ENCODE results near the gene MCM7. TPM values are rescaled to one million over a fixed set of nuclear protein-coding genes. Genes with fewer than 3 reads are reported as not detected.

MCM7 gene
- total RNA-seq, 4 donors from 2014 or later = 28.9 to 41.0 (median 35.8) TPM

DNA sequence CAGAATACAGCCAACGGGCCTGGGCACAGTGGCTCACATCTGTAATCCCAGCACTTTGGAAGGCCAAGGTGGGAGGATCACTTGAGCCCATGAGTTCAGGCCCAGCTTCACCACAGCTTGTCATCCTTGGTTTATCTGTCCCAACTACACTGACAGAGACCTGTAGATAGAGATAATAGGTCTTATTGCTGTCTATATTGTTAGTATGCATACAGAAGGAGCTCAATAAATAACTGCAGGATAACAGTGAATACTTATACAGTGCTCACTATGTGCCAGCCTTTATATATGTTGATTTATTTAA lies 19.5 kb upstream of the MCM7 start:
- no peaks in the 10 kb centered on the region for H3K27me3 ChIP-seq
- DNase-seq (ENCODE audit: low spot score in 2 of 2) = no peak
- TF ChIP-seq EP300 (IDR thresholded peaks at IDR 0.05) (no peak), POLR2A (IDR thresholded peaks at IDR 0.05) (no peak)
- TF ChIP-seq, protein P1, sequence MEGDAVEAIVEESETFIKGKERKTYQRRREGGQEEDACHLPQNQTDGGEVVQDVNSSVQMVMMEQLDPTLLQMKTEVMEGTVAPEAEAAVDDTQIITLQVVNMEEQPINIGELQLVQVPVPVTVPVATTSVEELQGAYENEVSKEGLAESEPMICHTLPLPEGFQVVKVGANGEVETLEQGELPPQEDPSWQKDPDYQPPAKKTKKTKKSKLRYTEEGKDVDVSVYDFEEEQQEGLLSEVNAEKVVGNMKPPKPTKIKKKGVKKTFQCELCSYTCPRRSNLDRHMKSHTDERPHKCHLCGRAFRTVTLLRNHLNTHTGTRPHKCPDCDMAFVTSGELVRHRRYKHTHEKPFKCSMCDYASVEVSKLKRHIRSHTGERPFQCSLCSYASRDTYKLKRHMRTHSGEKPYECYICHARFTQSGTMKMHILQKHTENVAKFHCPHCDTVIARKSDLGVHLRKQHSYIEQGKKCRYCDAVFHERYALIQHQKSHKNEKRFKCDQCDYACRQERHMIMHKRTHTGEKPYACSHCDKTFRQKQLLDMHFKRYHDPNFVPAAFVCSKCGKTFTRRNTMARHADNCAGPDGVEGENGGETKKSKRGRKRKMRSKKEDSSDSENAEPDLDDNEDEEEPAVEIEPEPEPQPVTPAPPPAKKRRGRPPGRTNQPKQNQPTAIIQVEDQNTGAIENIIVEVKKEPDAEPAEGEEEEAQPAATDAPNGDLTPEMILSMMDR (IDR thresholded peaks at IDR 0.05) = no peak
- H3K27ac ChIP-seq = peak overlapping the region in 3 of 4 donors; percentile 83 to 91 (median 84)
- H3K4me3 ChIP-seq = peak overlapping the region in 3 of 4 donors; percentile 65 to 85 (median 73)
- no peaks in the 10 kb centered on the region for H3K9me3 ChIP-seq
- H3K4me1 ChIP-seq = peaks cover 0 to 37% (median 20%) of the 10 kb centered on the region in 4 donors
- WGBS, 2 donors = 16 to 41% methylated on average over 1 of the region's 1 CpG
- H3K36me3 ChIP-seq = peaks cover 0 to 40% (median 0%) of the 10 kb centered on the region in 3 donors

DNA sequence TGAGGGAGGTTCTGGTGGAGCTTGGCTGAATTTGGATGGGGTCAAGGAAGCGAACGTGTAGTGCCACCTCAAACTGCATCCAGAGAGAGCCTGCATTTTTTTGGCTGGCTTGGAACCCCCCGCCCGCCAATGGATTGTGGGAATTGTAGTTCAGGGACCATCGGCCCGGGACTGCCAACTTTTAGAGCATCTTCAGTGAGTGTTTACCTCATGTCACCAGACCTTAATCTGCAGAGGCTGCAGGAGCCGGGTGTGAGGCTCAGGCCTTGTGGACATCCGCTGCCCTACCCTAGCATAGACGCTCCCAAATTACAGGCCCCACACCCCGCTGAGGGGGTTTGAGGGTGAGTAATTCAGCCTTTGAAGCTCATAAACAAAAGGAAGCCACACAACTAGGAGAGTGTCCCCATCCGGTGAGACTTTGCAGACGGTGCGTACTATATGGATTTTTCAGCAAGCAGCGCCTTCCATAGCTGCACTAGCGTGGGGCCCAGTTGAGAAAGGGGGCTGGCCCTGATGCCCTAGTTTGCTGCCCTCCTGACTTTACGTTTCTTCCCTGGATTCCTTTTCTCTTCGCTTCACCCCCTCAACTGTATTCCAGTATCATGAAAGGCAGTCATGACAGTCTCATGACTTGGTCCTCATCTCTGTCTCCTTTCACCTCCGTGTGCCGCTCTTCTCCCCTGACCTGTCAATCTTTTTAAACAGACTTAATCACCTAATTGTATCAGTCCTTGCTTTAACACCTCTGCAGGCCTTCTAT lies 19.0 kb upstream of the MCM7 start:
- 11% methylated on average over 19 of the region's 19 CpGs for WGBS, 2 donors
- H3K27ac ChIP-seq = peak overlapping the region; percentile 79 to 91 (median 84)
- TF ChIP-seq, protein P1 (IDR thresholded peaks at IDR 0.05) = no peak
- TF ChIP-seq POLR2A (IDR thresholded peaks at IDR 0.05) = no peak
- no peaks in the 10 kb centered on the region for H3K27me3 ChIP-seq
- H3K4me3 ChIP-seq = peak overlapping the region; percentile 61 to 85 (median 69)
- peaks cover 0 to 42% (median 0%) of the 10 kb centered on the region in 3 donors for H3K36me3 ChIP-seq
- peaks cover 0 to 32% (median 18%) of the 10 kb centered on the region in 4 donors for H3K4me1 ChIP-seq
- H3K9me3 ChIP-seq = no peaks in the 10 kb centered on the region
- DNase-seq (ENCODE audit: low spot score in 2 of 2) = peak; percentile 51 to 72

DNA sequence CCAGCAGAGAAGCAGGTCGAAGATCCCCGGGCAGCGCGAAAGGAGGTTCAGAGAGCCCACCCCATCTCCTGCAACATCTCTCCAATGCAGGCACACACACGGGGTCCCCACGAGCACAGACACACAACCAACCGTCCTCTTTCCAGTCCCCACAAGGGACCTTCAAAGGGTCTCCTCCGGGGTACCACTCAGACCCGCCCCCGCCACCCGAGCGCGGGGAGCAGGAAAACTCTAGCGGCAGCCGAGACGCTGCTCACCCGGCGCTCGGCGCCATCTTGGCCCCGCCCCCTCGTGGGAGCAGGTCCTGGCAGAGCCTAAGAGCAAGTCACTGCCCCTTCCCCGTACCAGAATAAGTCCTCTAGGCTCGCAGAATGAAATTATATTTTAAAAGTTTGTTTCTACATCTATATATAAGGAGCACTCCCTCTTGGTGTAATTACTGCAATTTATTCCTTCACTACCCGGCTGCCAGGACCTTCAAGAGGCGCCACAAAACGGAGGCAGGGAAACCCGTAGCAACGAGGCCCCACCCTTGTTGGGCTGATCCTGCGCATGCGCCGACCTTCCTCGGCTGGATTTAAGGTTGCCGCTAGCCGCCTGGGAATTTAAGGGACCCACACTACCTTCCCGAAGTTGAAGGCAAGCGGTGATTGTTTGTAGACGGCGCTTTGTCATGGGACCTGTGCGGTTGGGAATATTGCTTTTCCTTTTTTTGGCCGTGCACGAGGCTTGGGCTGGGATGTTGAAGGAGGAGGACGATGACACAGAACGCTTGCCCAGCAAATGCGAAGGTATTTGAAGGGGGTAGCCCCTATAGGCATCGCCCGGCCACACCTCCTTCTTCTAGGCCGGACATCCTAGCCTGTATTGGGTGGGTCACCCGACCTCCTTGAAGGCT lies 18.1 kb upstream of the MCM7 start, which contains the start of the genes CNPY4 and TAF6:
Gene CNPY4 (plus strand): TSS at position 563 of the 898 bp plus-strand sequence. CDS start 111 bp downstream, at position 674.
Gene TAF6 (minus strand): TSS at position 287 of the 898 bp plus-strand sequence. CDS start 5,149 bp downstream, outside the sequence.
- H3K4me1 ChIP-seq = peaks cover 0 to 29% (median 16%) of the 10 kb centered on the region in 4 donors
- H3K27me3 ChIP-seq = no peaks in the 10 kb centered on the region
- peak; percentile 88 to 91 for DNase-seq (ENCODE audit: low spot score in 2 of 2)
- peaks cover 0 to 36% (median 0%) of the 10 kb centered on the region in 3 donors for H3K36me3 ChIP-seq
- TF ChIP-seq EP300 (IDR thresholded peaks at IDR 0.05) = peak; percentile 81 to 87
- TF ChIP-seq POLR2A (IDR thresholded peaks at IDR 0.05) = peak; percentile 35 to 56
- TF ChIP-seq, protein P1 (IDR thresholded peaks at IDR 0.05) = peak in 2 of 5 experiments; percentile 29 to 65
- WGBS, 2 donors = 0 to 1% methylated on average over 42 to 48 of the region's 49 CpGs
- no peaks in the 10 kb centered on the region for H3K9me3 ChIP-seq
- peak within 1 kb of the TSS; percentile 61 to 85 (median 69) for H3K4me3 ChIP-seq
- H3K27ac ChIP-seq = peak within 1 kb of the TSS; percentile 79 to 91 (median 84)

DNA sequence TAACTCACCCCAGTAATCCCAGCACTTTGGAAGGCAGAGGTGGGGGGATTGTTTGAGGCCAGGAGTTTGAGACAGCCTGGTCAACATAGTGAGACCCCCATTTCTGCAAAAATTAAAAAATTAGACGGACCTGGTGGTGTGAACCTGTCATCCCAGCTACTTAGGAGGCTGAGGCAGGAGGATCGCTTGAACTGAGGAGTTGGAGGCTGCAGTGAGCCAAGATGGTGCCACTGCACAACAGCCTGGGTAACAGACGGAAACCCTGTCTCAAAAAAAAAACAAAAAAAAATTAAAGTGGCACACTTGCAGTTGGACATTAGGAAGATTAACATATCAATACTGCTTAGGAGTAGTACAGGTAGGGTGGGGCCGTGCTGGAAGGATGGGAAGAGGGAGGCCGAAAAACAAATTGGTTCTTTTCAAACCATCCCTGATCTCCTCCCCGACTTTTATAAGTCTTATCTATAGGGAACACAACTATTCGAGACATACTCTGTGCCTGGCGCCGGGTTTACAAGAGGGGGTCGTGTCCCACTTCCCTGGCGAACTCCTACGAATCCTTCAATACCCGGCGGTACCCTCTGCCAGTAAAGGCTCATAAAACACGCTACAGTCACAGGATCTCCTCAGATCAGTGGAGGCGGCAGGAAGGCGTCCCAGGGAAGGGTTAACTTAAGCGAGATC lies 17.3 kb upstream of the MCM7 start:
- TF ChIP-seq EP300 (IDR thresholded peaks at IDR 0.05) (no peak), POLR2A (IDR thresholded peaks at IDR 0.05) (no peak)
- TF ChIP-seq, protein P1 (IDR thresholded peaks at IDR 0.05) = no peak
- Histone ChIP-seq H3K9me3 (no peaks in the 10 kb centered on the region), H3K4me3 (peak overlapping the region; percentile 61 to 85 (median 69)), H3K27me3 (no peaks in the 10 kb centered on the region), H3K27ac (peak overlapping the region; percentile 79 to 91 (median 84)), H3K36me3 (peaks cover 0 to 36% (median 0%) of the 10 kb centered on the region in 3 donors), H3K4me1 (peaks cover 0 to 29% (median 16%) of the 10 kb centered on the region in 4 donors)
- DNase-seq (ENCODE audit: low spot score in 2 of 2) = no peak
- 19 to 22% methylated on average over 16 to 18 of the region's 18 CpGs for WGBS, 2 donors

Measured in tibial nerve (tissue), 4 donors.